Mucosa of rectum (tissue), 2 donors: ENCODE measurements around the gene RAB35.

Experiments used
- H3K27ac ChIP-seq, 2 donors: one replicate each; pipeline ENCODE4 v1.7.0; 2013; ENCODE audit warnings: inconsistent platforms in 2 of 2, low read depth in 2 of 2, low read length in 2 of 2
- H3K27me3 ChIP-seq, 2 donors: one replicate each; pipeline ENCODE4 v1.7.0; 2013; ENCODE audit warnings: low read length in 2 of 2; ENCODE audit not compliant: control insufficient read depth in 2 of 2, insufficient read depth in 2 of 2
- H3K36me3 ChIP-seq, 2 donors: one replicate each; pipeline ENCODE4 v1.7.0; 2013; ENCODE audit warnings: low read length in 2 of 2; ENCODE audit not compliant: control insufficient read depth in 2 of 2, insufficient read depth in 2 of 2
- H3K4me1 ChIP-seq, 2 donors: one replicate each; pipeline ENCODE4 v1.7.0; 2013; ENCODE audit warnings: low read length in 2 of 2, mild to moderate bottlenecking in 1 of 2; ENCODE audit not compliant: control insufficient read depth in 2 of 2, insufficient read depth in 2 of 2
- H3K4me3 ChIP-seq, 2 donors: one replicate each; pipeline ENCODE4 v1.7.0; 2013; ENCODE audit warnings: low read length in 2 of 2
- H3K9ac ChIP-seq, 2 donors: one replicate each; pipeline ENCODE4 v1.7.0; 2013; ENCODE audit warnings: low read length in 2 of 2, low read depth in 1 of 2, mild to moderate bottlenecking in 1 of 2
- H3K9me3 ChIP-seq, 2 donors: one replicate each; pipeline ENCODE4 v1.7.0; 2013; ENCODE audit warnings: low read length in 2 of 2; ENCODE audit not compliant: control insufficient read depth in 2 of 2
- donor health status: healthy.
- donor health status: Normal muscosa, but diverticular disease.

The RAB35 gene

DNA sequence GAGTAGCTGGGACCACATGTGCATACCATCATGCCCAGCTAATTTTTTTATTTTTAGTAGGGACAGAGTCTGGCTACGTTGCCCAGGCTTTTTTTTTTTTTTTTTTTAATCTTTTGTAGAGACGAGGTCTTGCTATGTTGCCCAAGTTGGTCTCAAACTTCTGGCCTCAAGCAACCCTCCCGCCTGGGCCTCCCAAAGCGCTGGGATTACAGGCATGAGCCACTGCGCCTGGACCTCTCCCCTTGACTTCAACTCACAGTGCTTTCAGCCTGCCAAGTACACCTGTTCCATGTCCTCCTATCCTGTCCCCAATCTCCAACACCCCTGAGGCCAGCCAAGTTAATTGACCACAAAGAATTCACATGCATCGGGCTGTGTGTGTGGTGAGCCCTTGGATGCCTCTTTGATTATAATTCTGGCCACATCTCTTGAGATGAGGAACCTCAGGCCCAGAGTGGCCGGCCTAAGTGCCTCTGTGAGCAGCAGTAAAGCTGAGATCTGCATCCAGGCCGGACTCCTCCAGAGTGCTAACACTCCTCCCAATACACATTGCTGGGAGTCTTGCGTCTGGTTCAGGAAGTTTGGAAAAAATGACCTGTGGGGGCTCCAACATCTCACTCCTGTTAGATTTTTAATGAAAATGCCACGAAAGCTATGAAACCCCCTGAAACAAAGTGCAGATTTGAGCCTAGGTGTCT lies 6.8 kb downstream of the RAB35 start:
- Histone ChIP-seq H3K36me3 (peaks cover 7 to 23% of the 10 kb centered on the region in 2 donors), H3K27ac (no peak overlapping the region), H3K4me1 (peaks cover 5 to 6% of the 10 kb centered on the region in 2 donors)

DNA sequence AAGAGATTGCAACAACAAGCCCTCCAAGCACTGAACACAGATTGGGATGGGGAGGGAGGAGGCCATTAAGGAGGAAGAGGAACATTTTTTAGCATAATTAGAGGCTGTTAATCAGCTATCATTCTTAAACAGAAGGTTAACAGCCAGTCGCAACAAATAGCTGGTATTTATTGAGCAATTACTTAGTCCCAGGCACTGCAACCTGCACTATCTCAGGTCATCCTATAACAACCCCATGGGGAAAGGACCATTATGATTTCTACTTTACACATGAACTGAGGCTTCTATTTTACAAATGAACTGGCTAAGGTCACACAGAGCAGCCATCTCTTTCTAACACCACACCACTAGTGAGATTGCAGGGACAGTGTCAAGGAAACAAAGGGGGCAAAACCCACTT lies 10.4 kb downstream of the RAB35 start:
- no peak overlapping the region for H3K9ac ChIP-seq
- H3K4me1 ChIP-seq = peaks cover 6 to 9% of the 10 kb centered on the region in 2 donors
- peaks cover 21 to 35% of the 10 kb centered on the region in 2 donors for H3K36me3 ChIP-seq
- H3K27me3 ChIP-seq = no peaks in the 10 kb centered on the region
- no peaks in the 10 kb centered on the region for H3K9me3 ChIP-seq
- no peak overlapping the region for H3K27ac ChIP-seq
- H3K4me3 ChIP-seq = no peak overlapping the region

More for the DNA sequence above, 6.8 kb downstream of the RAB35 start:
- Histone ChIP-seq H3K9ac (no peak overlapping the region), H3K27me3 (no peaks in the 10 kb centered on the region), H3K9me3 (no peaks in the 10 kb centered on the region), H3K4me3 (no peak overlapping the region)

DNA sequence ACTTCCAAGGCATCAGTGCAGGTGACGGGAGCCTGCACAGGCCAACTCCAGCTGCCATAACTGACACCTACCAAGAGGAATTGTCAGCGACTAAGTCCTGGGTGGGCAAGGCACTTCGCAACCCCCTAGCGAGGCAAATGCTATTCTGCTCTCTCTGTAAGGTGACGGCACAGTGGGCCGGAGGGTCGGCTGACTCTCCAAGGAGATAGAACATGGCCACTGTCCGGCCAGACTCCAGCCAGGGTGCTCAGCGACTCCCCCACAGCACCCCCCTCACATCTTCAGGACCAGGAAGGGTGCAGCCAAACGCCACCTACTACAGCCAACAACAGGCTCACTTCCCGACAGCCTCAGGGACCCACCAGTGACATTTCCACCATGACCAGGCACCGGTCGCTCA lies 13.2 kb downstream of the RAB35 start:
- Histone ChIP-seq H3K9ac (no peak overlapping the region), H3K27ac (no peak overlapping the region), H3K4me1 (peaks cover 6 to 7% of the 10 kb centered on the region in 2 donors), H3K4me3 (no peak overlapping the region), H3K9me3 (no peaks in the 10 kb centered on the region), H3K36me3 (peaks cover 43 to 51% of the 10 kb centered on the region in 2 donors), H3K27me3 (no peaks in the 10 kb centered on the region)

DNA sequence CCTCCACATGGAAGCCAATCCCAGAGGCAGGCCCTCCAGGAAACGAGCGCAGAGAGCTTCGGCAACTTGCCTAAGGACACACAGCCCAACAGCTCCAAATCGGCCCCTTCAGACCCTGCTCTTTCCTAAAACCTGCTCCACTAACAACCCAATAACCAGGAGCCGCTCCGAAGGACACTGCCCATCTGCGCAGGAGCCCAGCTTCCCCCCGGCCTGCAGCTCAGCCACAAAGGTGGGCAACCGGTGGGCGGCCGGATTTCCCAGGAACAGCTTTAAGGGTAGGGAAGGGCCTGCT lies 13.6 kb downstream of the RAB35 start:
- Histone ChIP-seq H3K4me1 (peaks cover 6 to 7% of the 10 kb centered on the region in 2 donors), H3K36me3 (peaks cover 43 to 53% of the 10 kb centered on the region in 2 donors), H3K9me3 (no peaks in the 10 kb centered on the region), H3K27ac (no peak overlapping the region), H3K27me3 (no peaks in the 10 kb centered on the region), H3K4me3 (no peak overlapping the region), H3K9ac (no peak overlapping the region)

DNA sequence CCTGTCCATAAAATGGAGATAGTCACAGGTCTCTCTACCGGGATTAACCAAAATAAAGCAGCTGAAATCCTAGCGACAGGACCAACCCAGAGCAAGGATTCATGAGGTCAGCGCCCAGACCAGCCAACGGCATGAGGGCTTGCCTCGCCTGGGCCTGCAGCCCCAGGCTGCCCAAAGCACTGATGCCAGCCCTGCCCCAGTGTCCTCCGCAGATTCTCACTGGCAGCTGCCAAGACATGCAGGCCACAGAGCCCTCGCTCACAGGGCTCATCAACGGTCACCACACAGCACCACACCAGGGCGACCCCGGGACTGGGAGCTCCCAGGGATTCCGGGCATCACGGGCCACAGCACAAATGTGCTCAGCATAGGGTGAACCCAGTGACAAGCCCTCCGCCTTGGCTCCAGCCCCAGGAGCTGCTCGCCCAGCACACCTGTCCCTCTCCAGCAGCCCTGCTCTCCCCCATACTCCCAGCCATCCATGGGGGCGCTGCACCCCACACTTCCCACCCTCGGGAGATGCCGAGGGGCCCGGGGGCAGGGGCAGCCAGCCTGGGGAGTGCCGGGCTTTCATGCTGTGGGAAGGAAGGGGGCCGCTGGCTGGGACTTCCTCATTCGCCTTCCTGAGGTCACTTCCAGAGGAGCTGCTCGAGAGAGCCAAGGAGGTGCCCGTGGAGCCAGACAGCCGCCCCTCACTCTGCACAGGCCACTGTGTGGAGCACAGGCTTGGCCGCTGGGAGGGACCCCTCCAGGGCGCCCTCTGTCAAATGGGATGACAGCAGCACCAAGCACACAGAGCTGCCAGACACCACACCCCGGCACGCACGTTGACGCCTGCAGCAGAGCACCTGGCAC lies 14.1 kb downstream of the RAB35 start:
- Histone ChIP-seq H3K27ac (peak overlapping the region in 1 of 2 donors; percentile 32), H3K27me3 (no peaks in the 10 kb centered on the region), H3K9me3 (no peaks in the 10 kb centered on the region), H3K36me3 (peaks cover 43 to 51% of the 10 kb centered on the region in 2 donors), H3K4me3 (no peak overlapping the region), H3K9ac (no peak overlapping the region), H3K4me1 (peaks cover 6 to 7% of the 10 kb centered on the region in 2 donors)

DNA sequence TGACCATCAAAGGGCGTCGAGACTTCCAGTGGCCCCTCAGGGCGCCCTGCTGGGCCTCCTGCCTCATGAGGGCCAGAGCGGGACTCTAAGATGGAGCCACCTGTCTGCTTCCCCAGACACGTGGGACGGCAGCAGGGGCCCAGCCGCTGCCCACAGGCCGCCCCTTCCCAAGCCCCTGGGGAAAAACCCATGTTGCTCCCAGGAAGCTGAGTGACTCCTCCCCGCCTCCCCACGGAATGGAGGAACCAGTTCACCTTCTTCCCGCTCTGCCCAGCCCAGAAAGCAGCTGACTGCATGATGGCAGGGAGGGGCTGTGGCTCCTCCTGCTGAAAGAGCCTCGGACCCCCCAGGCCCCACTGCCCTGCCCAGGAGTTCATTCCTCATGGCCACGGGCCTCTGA lies 14.9 kb downstream of the RAB35 start:
- H3K27me3 ChIP-seq = no peaks in the 10 kb centered on the region
- H3K4me3 ChIP-seq = no peak overlapping the region
- H3K9me3 ChIP-seq = no peaks in the 10 kb centered on the region
- H3K27ac ChIP-seq = peak overlapping the region in 1 of 2 donors; percentile 32
- peaks cover 49 to 53% of the 10 kb centered on the region in 2 donors for H3K36me3 ChIP-seq
- peaks cover 6 to 7% of the 10 kb centered on the region in 2 donors for H3K4me1 ChIP-seq
- H3K9ac ChIP-seq = no peak overlapping the region

DNA sequence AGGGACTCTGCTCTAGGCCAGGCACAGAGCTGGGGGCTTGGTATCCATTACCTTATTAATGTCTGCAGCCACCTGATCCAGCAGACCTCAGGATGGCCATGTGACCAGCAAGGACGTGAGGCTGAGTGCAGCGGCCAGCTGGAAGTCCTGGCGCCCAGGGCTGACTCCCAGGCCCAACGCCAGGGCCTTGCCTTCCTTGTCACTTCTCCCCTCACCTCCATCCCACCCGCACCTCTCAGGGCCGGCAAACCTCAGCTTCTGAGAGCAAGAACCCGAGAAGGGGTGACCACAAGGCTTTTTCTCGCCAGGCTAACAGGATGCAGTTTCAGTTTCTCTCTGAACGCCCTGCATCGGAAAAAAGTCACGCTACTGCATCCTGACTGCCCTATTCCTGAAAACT lies 15.4 kb downstream of the RAB35 start:
- Histone ChIP-seq H3K27ac (no peak overlapping the region), H3K36me3 (peaks cover 53 to 58% of the 10 kb centered on the region in 2 donors), H3K4me3 (no peak overlapping the region), H3K27me3 (no peaks in the 10 kb centered on the region), H3K9me3 (no peaks in the 10 kb centered on the region), H3K4me1 (peaks cover 6 to 7% of the 10 kb centered on the region in 2 donors), H3K9ac (no peak overlapping the region)

DNA sequence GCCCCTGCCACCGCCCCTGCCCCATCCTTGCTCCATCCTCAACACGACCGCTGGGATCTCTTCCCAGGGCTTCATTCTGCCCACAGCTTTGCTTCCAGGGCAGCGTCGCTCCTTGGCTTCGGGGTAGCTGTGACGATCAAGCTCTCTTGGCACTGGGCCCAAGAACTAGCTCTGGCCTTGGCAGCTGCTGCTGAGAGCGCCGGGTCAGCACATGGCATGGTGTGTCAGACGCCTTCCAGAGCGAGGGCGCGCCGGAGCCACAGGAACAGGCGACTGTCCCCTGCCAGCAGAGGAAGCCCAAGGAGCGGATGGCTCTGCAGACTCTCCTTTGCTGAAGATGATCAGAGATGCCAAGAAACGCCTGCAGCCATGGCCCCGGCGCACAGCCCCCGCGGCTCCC lies 15.9 kb downstream of the RAB35 start:
- H3K27ac ChIP-seq = no peak overlapping the region
- H3K27me3 ChIP-seq = no peaks in the 10 kb centered on the region
- H3K9me3 ChIP-seq = no peaks in the 10 kb centered on the region
- H3K4me1 ChIP-seq = peaks cover 6 to 7% of the 10 kb centered on the region in 2 donors
- no peak overlapping the region for H3K4me3 ChIP-seq
- no peak overlapping the region for H3K9ac ChIP-seq
- H3K36me3 ChIP-seq = peaks cover 58 to 60% of the 10 kb centered on the region in 2 donors

DNA sequence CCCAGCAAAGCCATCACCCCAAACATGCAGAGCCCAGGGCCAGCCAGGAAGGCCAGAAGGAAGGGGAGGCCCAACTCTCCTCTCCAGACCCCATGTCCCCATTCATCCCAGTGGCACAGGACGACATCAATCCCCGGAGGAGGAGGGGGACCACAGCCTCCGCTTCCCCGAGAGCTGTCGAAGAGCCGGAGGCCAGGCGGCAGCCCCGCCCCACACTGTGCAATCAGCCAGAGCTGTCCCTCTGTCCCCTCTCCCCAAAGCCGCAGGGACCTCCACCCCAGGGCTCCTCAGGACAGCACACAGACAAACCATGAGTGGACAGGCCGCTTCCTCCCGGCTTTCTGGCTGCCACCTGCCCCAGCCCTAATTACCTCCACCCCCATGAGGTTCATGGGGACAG lies 16.8 kb downstream of the RAB35 start:
- no peak overlapping the region for H3K4me3 ChIP-seq
- H3K9ac ChIP-seq = no peak overlapping the region
- H3K27ac ChIP-seq = no peak overlapping the region
- peaks cover 2 to 7% of the 10 kb centered on the region in 2 donors for H3K4me1 ChIP-seq
- H3K27me3 ChIP-seq = no peaks in the 10 kb centered on the region
- H3K9me3 ChIP-seq = no peaks in the 10 kb centered on the region
- peaks cover 57 to 58% of the 10 kb centered on the region in 2 donors for H3K36me3 ChIP-seq

DNA sequence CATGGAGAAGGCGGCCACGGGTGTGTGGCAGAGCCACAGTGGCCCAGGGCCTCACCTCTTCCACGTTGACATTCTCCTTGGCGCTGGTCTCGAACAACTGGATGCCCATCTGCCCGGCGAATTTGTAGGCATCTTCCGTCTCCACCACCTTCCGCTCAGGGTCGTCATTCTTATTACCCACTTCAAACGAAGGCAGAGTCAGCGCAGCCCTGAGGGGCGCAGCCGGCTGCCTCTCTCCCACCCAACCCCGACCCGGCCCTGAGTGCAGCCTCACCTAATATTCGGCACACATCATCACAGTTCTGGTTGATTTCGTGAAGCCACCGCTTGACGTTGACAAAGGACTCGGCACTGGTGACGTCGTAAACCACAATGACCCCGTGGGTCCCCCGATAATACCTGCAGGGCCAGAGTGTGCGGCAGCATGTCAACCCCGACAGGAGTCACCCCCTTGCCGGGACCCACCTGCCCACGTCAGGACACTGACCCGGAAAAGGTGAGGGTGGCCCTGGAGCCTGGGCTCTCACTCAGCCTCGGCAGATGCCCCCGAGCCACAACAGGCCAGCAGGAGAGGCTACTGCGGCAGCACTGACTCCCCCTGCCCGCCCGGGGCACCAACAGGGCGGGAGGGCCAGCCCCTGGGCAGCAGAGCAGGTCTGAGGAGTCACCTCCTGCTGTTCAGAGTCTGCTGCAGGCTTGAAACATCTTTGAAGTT lies 17.6 kb downstream of the RAB35 start:
- no peak overlapping the region for H3K27ac ChIP-seq
- H3K9me3 ChIP-seq = no peaks in the 10 kb centered on the region
- H3K4me1 ChIP-seq = peaks cover 2 to 7% of the 10 kb centered on the region in 2 donors
- no peak overlapping the region for H3K9ac ChIP-seq
- H3K27me3 ChIP-seq = no peaks in the 10 kb centered on the region
- H3K4me3 ChIP-seq = no peak overlapping the region
- peaks cover 61 to 62% of the 10 kb centered on the region in 2 donors for H3K36me3 ChIP-seq
